Right atrium auricular region (tissue), 2 donors: Measurements from ENCODE around the gene TAF4. TPM values are rescaled to one million over a fixed set of nuclear protein-coding genes. Genes with fewer than 3 reads are reported as not detected.
"Not testable (repeated sequence)": the region's sequence is repeated elsewhere in the genome, so short reads cannot be mapped to it uniquely, and the experiment has no call there.

Experiments
- DNase-seq: peaks from one replicate; pipeline ENCODE4 v3.0.0-alpha.2; 2019; ENCODE audit warnings: low spot score
- H3K27ac ChIP-seq, 2 donors: fragments of 200-600 bp; sonication (generic); 1 replicate in 1 of 2; 2 replicates in 1 of 2; pipeline ENCODE4 v1.5.1; 2016 to 2019
- H3K27me3 ChIP-seq, 2 donors: fragments of 200-600 bp; sonication (generic); one replicate each; pipeline versions ENCODE4 v1.5.1 to v1.6.0; 2017 to 2019
- H3K36me3 ChIP-seq: fragments of 200-600 bp; sonication (generic); one replicate; pipeline ENCODE4 v1.5.1; 2016
- H3K4me1 ChIP-seq, 2 donors: fragments of 200-600 bp; sonication (generic); one replicate each; pipeline versions ENCODE4 v1.5.1 to v1.6.0; 2017 to 2019
- H3K4me3 ChIP-seq, 2 donors: fragments of 200-600 bp; sonication (generic); 1 replicate in 1 of 2; 2 replicates in 1 of 2; pipeline ENCODE4 v1.5.1; 2017 to 2019; ENCODE audit warnings: mild to moderate bottlenecking in 1 of 2, moderate library complexity in 1 of 2
- H3K9me3 ChIP-seq, 2 donors: fragments of 200-600 bp; sonication (generic); one replicate each; pipeline ENCODE4 v1.5.1; 2019
- total RNA-seq, 2 donors: library from RNA; depleted of rRNA; stranded (reverse); fragments of >200 nt; gene quantifications; one replicate each; pipeline ENCODE4 v1.1.0, GENCODE V29; 2016
- TF ChIP-seq, protein P1 (sequence below), 2 donors: fragments of 200-600 bp; sonication (generic); IDR thresholded peaks; one replicate each; pipeline ENCODE4 v1.5.1; 2019; ENCODE audit warnings: antibody characterized with exemption in 2 of 2

TAF4 gene
- total RNA-seq, 2 donors from 2014 or later = 8.3 to 18.0 TPM

- Histone ChIP-seq H3K9me3 (no peaks in the 10 kb centered on the region), H3K27ac (no peak overlapping the region), H3K36me3 (peaks cover 8% of the 10 kb centered on the region), H3K4me1 (no peaks in the 10 kb centered on the region), H3K27me3 (no peaks in the 10 kb centered on the region), H3K4me3 (no peak overlapping the region)
- TF ChIP-seq, protein P1, sequence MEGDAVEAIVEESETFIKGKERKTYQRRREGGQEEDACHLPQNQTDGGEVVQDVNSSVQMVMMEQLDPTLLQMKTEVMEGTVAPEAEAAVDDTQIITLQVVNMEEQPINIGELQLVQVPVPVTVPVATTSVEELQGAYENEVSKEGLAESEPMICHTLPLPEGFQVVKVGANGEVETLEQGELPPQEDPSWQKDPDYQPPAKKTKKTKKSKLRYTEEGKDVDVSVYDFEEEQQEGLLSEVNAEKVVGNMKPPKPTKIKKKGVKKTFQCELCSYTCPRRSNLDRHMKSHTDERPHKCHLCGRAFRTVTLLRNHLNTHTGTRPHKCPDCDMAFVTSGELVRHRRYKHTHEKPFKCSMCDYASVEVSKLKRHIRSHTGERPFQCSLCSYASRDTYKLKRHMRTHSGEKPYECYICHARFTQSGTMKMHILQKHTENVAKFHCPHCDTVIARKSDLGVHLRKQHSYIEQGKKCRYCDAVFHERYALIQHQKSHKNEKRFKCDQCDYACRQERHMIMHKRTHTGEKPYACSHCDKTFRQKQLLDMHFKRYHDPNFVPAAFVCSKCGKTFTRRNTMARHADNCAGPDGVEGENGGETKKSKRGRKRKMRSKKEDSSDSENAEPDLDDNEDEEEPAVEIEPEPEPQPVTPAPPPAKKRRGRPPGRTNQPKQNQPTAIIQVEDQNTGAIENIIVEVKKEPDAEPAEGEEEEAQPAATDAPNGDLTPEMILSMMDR (IDR thresholded peaks at IDR 0.05) = no peak
- no peak for DNase-seq
These were observed 83.3 kb downstream of the TAF4 start for GRCh38 chr20:61982191-61982950.

DNA sequence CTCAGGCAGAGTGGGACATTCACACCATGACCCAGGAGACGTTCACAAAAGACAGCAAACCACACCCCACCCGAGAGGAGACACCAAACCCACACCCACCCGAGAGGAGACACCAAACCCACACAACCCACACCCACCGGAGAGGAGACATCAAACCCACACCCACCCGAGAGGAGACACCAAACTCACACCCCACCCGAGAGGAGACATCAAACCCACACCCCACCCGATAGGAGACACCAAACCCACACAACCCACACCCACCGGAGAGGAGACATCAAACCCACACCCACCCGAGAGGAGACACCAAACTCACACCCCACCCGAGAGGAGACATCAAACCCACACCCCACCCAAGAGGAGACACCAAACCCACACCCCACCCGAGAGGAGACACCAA is 84.0 kb downstream of the TAF4 start:
- H3K9me3 ChIP-seq, DNase-seq, H3K27ac ChIP-seq, H3K36me3 ChIP-seq, H3K27me3 ChIP-seq, H3K4me1 ChIP-seq, H3K4me3 ChIP-seq: not testable (repeated sequence)

DNA sequence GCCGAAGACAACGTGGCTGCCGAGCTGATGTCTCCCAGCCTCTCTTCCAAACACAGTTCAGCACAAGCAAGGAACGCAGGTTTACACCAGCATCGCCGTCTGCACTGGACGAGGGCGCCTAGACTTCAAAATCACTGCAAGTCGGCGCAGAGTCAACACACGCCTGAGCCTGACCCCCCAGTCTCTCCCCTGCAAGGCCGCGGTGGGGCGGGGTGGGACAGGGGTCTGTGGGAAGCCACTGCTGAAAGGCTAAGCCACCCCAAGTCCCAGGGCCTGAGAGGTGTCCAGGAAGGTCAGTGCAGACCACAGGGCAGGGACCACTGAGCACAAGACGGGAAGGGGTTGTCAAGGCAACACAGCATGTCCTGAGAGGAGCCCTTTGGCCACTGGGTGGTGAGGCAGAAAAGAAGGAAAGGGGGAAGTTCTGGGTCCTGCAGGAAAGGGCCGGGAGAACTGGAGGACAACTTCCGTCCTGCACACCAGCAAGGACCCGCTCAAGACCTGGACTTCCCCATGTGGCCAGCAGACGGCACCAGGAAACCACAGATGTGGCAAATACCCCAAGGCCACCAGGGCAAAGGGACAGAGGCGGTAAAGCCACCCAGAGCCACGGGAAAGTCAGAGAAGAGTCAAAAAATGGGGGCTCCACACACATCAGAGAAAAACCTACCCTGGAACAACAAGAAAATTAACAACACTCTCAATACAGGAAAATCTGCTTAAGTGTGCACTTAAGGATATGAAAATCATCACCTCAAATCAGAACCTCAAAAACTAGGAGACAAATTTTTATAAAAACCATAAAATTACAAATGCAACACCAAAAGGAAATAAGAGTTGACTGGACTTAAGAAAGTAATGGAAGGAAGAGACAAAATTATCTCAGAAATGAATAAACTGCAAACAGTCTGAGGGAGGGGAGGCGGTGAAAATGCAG is 84.8 kb downstream of the TAF4 start:
- DNase-seq = no peak
- H3K4me3 ChIP-seq = no peak overlapping the region
- no peak overlapping the region for H3K27ac ChIP-seq
- H3K36me3 ChIP-seq = peaks cover 13% of the 10 kb centered on the region
- H3K27me3 ChIP-seq = no peaks in the 10 kb centered on the region
- TF ChIP-seq, protein P1 (IDR thresholded peaks at IDR 0.05) = peak in 1 of 2 donors; percentile 69
- no peaks in the 10 kb centered on the region for H3K4me1 ChIP-seq
- H3K9me3 ChIP-seq = no peaks in the 10 kb centered on the region

DNA sequence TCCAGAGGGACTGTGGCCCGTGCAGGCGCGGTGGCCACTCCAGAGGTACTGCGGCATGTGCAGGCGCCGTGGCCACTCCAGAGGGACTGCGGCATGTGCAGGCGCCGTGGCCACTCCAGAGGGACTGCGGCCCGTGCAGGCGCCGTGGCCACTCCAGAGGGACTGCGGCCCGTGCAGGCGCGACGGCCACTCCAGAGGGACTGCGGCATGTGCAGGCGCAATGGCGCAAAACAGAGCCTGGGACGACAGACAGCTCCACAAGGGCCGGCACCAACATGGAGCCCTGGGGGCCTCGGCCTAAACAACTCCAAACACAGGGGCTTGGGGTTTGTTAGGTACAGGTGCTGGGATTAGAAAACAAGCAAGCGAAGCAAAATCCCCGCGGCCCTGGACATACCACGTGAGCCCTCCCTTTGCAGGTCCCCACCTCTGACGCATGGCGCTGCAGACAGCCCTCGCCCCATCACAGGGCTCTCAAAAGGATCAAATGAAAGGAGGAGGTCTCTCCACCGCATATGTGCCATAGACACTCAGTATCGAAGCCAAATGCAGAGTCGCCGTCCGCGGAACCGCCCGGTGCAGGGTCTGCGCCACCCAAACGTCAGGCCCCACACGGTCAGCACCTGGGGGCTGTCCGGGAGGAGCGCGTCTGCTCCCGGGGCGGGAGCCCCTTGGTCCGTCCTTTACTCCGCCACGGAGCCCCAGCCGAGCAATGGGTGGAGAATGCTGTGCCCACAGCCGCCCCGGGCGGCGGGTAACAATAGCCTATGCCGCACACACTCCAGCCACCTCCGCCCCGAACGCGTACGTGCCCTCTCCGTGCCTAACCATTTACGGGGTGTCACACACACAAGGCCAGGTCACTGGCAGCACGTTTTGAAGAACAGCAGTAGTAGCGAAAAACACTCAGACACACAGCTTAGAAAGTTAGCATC is 85.7 kb downstream of the TAF4 start:
- Histone ChIP-seq H3K4me3 (no peak overlapping the region), H3K36me3 (peaks cover 13% of the 10 kb centered on the region), H3K27ac (no peak overlapping the region), H3K27me3 (no peaks in the 10 kb centered on the region), H3K9me3 (no peaks in the 10 kb centered on the region), H3K4me1 (no peaks in the 10 kb centered on the region)
- TF ChIP-seq, protein P1 (IDR thresholded peaks at IDR 0.05) = no peak
- no peak for DNase-seq

GRCh38 chr20:61979090-61979489 is 86.6 kb downstream of the TAF4 start:
- H3K27ac ChIP-seq = no peak overlapping the region
- no peaks in the 10 kb centered on the region for H3K27me3 ChIP-seq
- H3K9me3 ChIP-seq = no peaks in the 10 kb centered on the region
- no peak for DNase-seq
- no peaks in the 10 kb centered on the region for H3K4me1 ChIP-seq
- TF ChIP-seq, protein P1 (IDR thresholded peaks at IDR 0.05) = no peak
- H3K4me3 ChIP-seq = no peak overlapping the region
- peaks cover 10% of the 10 kb centered on the region for H3K36me3 ChIP-seq
